ENCODE measurements around the gene SOX10. TPM values are rescaled to one million over a fixed set of nuclear protein-coding genes. Genes with fewer than 3 reads are reported as not detected.
A peak's percentile ranks its signal among the peaks of the same experiment; 100 is the strongest.
"Not testable (repeated sequence)": the region's sequence is repeated elsewhere in the genome, so short reads cannot be mapped to it uniquely, and the experiment has no call there.

Gene SOX10
- total RNA-seq, 1 donor from 2014 or later, result 0.34 TPM

- H3K4me3 Mint-ChIP-seq (ENCODE audit: unreplicated experiment), result peak overlapping the region; percentile 98
- peak overlapping the region; percentile 97 for H3K27ac Mint-ChIP-seq (ENCODE audit: unreplicated experiment)
- Histone ChIP-seq H2AFZ (ENCODE audit: low read depth, low read length) (peak overlapping the region; percentile 98), H3K27ac (ENCODE audit: low read depth, low read length) (peak overlapping the region; percentile 49), H3K4me1 (ENCODE audit: insufficient read depth, low read length) (peaks cover 10% of the 10 kb centered on the region), H3K4me3 (ENCODE audit: insufficient read depth, low read depth, low read length) (peak overlapping the region; percentile 97), H3K36me3 (ENCODE audit: insufficient read depth, low read length) (peaks cover 11% of the 10 kb centered on the region), H3K4me2 (ENCODE audit: low read length) (peak overlapping the region; percentile 98), H3K9ac (ENCODE audit: low read length) (peak overlapping the region; percentile 97), H4K20me1 (ENCODE audit: insufficient read depth, low read length) (peaks cover 15% of the 10 kb centered on the region), H3K79me2 (ENCODE audit: insufficient read depth, low read length) (peaks cover 36% of the 10 kb centered on the region)
- not testable (repeated sequence) for FAIRE-seq; DNase-seq (ENCODE audit: low read depth); H3K4me1 Mint-ChIP-seq (ENCODE audit: low read depth, unreplicated experiment); H3K36me3 Mint-ChIP-seq (ENCODE audit: low read depth, unreplicated experiment); H3K9me3 Mint-ChIP-seq (ENCODE audit: unreplicated experiment); H3K27me3 ChIP-seq (ENCODE audit: insufficient read depth, low read length); H3K27me3 Mint-ChIP-seq (ENCODE audit: low read depth, unreplicated experiment); H3K9me3 ChIP-seq (ENCODE audit: insufficient read depth, low read depth, low read length)
Measured at GRCh38 chr22:37952629-37953028, 31.7 kb downstream of the SOX10 start.

DNA sequence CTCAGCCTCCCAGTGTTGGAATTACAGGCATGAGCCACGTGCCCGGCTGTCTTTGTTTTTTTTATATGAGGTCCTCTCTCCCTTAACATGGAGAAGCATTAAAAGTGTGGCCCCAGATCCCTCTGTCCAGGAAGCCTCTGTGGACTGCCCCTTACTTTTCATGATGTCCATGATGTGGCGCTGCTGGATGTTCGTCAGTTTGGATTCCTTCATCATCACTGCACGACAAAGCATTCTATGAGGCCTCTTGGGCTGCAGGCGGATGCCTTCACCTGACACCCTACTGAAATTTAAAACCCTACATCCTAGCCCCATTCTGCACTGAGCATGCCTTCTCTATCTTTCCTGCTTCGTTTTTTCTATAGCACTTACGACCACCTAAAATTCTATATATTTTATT, 33.0 kb downstream of the SOX10 start:
- Histone ChIP-seq H3K9me3 (ENCODE audit: insufficient read depth, low read depth, low read length) (no peaks in the 10 kb centered on the region), H3K27me3 (ENCODE audit: insufficient read depth, low read length) (no peaks in the 10 kb centered on the region), H2AFZ (ENCODE audit: low read depth, low read length) (no peak overlapping the region), H3K9ac (ENCODE audit: low read length) (no peak overlapping the region), H3K4me1 (ENCODE audit: insufficient read depth, low read length) (peaks cover 10% of the 10 kb centered on the region), H3K27ac (ENCODE audit: low read depth, low read length) (no peak overlapping the region), H3K4me3 (ENCODE audit: insufficient read depth, low read depth, low read length) (no peak overlapping the region), H4K20me1 (ENCODE audit: insufficient read depth, low read length) (peaks cover 4% of the 10 kb centered on the region), H3K79me2 (ENCODE audit: insufficient read depth, low read length) (peaks cover 26% of the 10 kb centered on the region), H3K36me3 (ENCODE audit: insufficient read depth, low read length) (no peaks in the 10 kb centered on the region), H3K4me2 (ENCODE audit: low read length) (no peak overlapping the region)
- no peak for FAIRE-seq
- no peak overlapping the region for H3K4me3 Mint-ChIP-seq (ENCODE audit: unreplicated experiment)
- no peaks in the 10 kb centered on the region for H3K27me3 Mint-ChIP-seq (ENCODE audit: low read depth, unreplicated experiment)
- no peak for DNase-seq (ENCODE audit: low read depth)
- H3K27ac Mint-ChIP-seq (ENCODE audit: unreplicated experiment), result no peak overlapping the region
- no peaks in the 10 kb centered on the region for H3K36me3 Mint-ChIP-seq (ENCODE audit: low read depth, unreplicated experiment)
- TF ChIP-seq CTCF (IDR thresholded peaks at IDR 0.05; ENCODE audit: insufficient read depth, low read depth, low read length) (no peak), EZH2 (IDR thresholded peaks at IDR 0.05; ENCODE audit: insufficient read depth, low read length) (no peak)
- H3K4me1 Mint-ChIP-seq (ENCODE audit: low read depth, unreplicated experiment), result no peaks in the 10 kb centered on the region
- no peaks in the 10 kb centered on the region for H3K9me3 Mint-ChIP-seq (ENCODE audit: unreplicated experiment)

- H3K9me3 Mint-ChIP-seq (ENCODE audit: unreplicated experiment); H3K4me3 Mint-ChIP-seq (ENCODE audit: unreplicated experiment); H2AFZ ChIP-seq (ENCODE audit: low read depth, low read length); H3K36me3 Mint-ChIP-seq (ENCODE audit: low read depth, unreplicated experiment); FAIRE-seq; H3K27ac ChIP-seq (ENCODE audit: low read depth, low read length); H3K4me1 Mint-ChIP-seq (ENCODE audit: low read depth, unreplicated experiment); H3K9me3 ChIP-seq (ENCODE audit: insufficient read depth, low read depth, low read length); H3K4me1 ChIP-seq (ENCODE audit: insufficient read depth, low read length); H3K27me3 Mint-ChIP-seq (ENCODE audit: low read depth, unreplicated experiment); H3K79me2 ChIP-seq (ENCODE audit: insufficient read depth, low read length); H3K4me2 ChIP-seq (ENCODE audit: low read length); H3K9ac ChIP-seq (ENCODE audit: low read length); DNase-seq (ENCODE audit: low read depth); H3K4me3 ChIP-seq (ENCODE audit: insufficient read depth, low read depth, low read length); H4K20me1 ChIP-seq (ENCODE audit: insufficient read depth, low read length); H3K27ac Mint-ChIP-seq (ENCODE audit: unreplicated experiment); H3K27me3 ChIP-seq (ENCODE audit: insufficient read depth, low read length): not testable (repeated sequence)
- H3K36me3 ChIP-seq (ENCODE audit: insufficient read depth, low read length), result peaks cover 11% of the 10 kb centered on the region
Measured at GRCh38 chr22:37947142-37947795, 37.1 kb downstream of the SOX10 start.

GRCh38 chr22:37944423-37944822, 39.9 kb downstream of the SOX10 start:
- not testable (repeated sequence) for H3K27ac Mint-ChIP-seq (ENCODE audit: unreplicated experiment)

More at GRCh38 chr22:37944423-37944822, 39.9 kb downstream of the SOX10 start:
- peaks cover 19% of the 10 kb centered on the region for H3K36me3 Mint-ChIP-seq (ENCODE audit: low read depth, unreplicated experiment)
- Histone ChIP-seq H4K20me1 (ENCODE audit: insufficient read depth, low read length) (peaks cover 19% of the 10 kb centered on the region), H3K36me3 (ENCODE audit: insufficient read depth, low read length) (peaks cover 28% of the 10 kb centered on the region)
- not testable (repeated sequence) for H3K27ac ChIP-seq (ENCODE audit: low read depth, low read length); H3K4me3 Mint-ChIP-seq (ENCODE audit: unreplicated experiment); H3K27me3 Mint-ChIP-seq (ENCODE audit: low read depth, unreplicated experiment); H3K4me1 ChIP-seq (ENCODE audit: insufficient read depth, low read length); H3K9ac ChIP-seq (ENCODE audit: low read length); H3K4me3 ChIP-seq (ENCODE audit: insufficient read depth, low read depth, low read length); DNase-seq (ENCODE audit: low read depth); H3K79me2 ChIP-seq (ENCODE audit: insufficient read depth, low read length); H2AFZ ChIP-seq (ENCODE audit: low read depth, low read length); FAIRE-seq; H3K9me3 ChIP-seq (ENCODE audit: insufficient read depth, low read depth, low read length); H3K4me2 ChIP-seq (ENCODE audit: low read length); H3K9me3 Mint-ChIP-seq (ENCODE audit: unreplicated experiment); H3K27me3 ChIP-seq (ENCODE audit: insufficient read depth, low read length); H3K4me1 Mint-ChIP-seq (ENCODE audit: low read depth, unreplicated experiment)

Data from astrocyte (in vitro differentiated cells and primary cell).